H9 (cell line): ENCODE results near the gene TTYH2. TPM values are rescaled to one million over a fixed set of nuclear protein-coding genes. Genes with fewer than 3 reads are reported as not detected.

Experiments
- DNase-seq: peaks from one replicate; pipeline ENCODE4 v3.0.0-alpha.2; 2017
- H2AFZ ChIP-seq: one replicate; pipeline ENCODE4 v1.6.1; 2013; ENCODE audit warnings: mild to moderate bottlenecking, low read length, control low read depth, moderate library complexity
- H2AK5ac ChIP-seq: 2 replicates; pipeline ENCODE4 v1.6.1; 2013; ENCODE audit warnings: low read length, control low read depth, mixed read lengths; ENCODE audit not compliant: insufficient read length
- H2BK120ac ChIP-seq: one replicate; pipeline ENCODE4 v1.6.1; 2013; ENCODE audit warnings: low read depth, mild to moderate bottlenecking, low read length, control low read depth, inconsistent platforms; ENCODE audit not compliant: poor library complexity, severe bottlenecking
- H2BK12ac ChIP-seq: 2 replicates; pipeline ENCODE4 v1.6.1; 2013; ENCODE audit warnings: low read length, control low read depth, mixed read lengths, low read depth; ENCODE audit not compliant: insufficient read length
- H2BK15ac ChIP-seq: 2 replicates; pipeline ENCODE4 v1.6.1; 2013; ENCODE audit warnings: low read depth, low read length, control low read depth
- H2BK20ac ChIP-seq: one replicate; pipeline ENCODE4 v1.6.1; 2013; ENCODE audit warnings: low read depth, mild to moderate bottlenecking, low read length, control low read depth, inconsistent platforms; ENCODE audit not compliant: poor library complexity, severe bottlenecking
- H2BK5ac ChIP-seq: 2 replicates; pipeline ENCODE4 v1.6.1; 2013; ENCODE audit warnings: low read length, control low read depth, mixed read lengths; ENCODE audit not compliant: insufficient read length
- H3K14ac ChIP-seq: 2 replicates; pipeline ENCODE4 v1.6.1; 2013; ENCODE audit warnings: low read length, control low read depth; ENCODE audit not compliant: insufficient read depth
- H3K18ac ChIP-seq: 2 replicates; pipeline ENCODE4 v1.6.1; 2013; ENCODE audit warnings: low read depth, mild to moderate bottlenecking, mixed read lengths, low read length, control low read depth; ENCODE audit not compliant: insufficient read length
- H3K23ac ChIP-seq: 2 replicates; pipeline ENCODE4 v1.6.1; 2013; ENCODE audit warnings: low read length, control low read depth, mixed read lengths, low read depth; ENCODE audit not compliant: insufficient read length
- H3K23me2 ChIP-seq: 2 replicates; pipeline ENCODE4 v1.6.1; 2013; ENCODE audit warnings: low read depth, mild to moderate bottlenecking, mixed read lengths, low read length, control low read depth; ENCODE audit not compliant: insufficient read length, poor library complexity, severe bottlenecking
- H3K27ac ChIP-seq: 2 replicates; pipeline ENCODE4 v1.5.1; 2013; ENCODE audit warnings: low read length, control low read depth, mixed read lengths, low read depth; ENCODE audit not compliant: insufficient read length
- H3K27me3 ChIP-seq: 2 replicates; pipeline ENCODE4 v1.6.1; 2013; ENCODE audit warnings: low read length, control low read depth, inconsistent platforms; ENCODE audit not compliant: insufficient read depth
- H3K4ac ChIP-seq: 2 replicates; pipeline ENCODE4 v1.6.1; 2013; ENCODE audit warnings: low read depth, mild to moderate bottlenecking, control low read depth, inconsistent platforms, low read length, moderate library complexity
- H3K4me1 ChIP-seq: 2 replicates; pipeline ENCODE4 v1.6.1; 2013; ENCODE audit warnings: low read length, control low read depth, inconsistent platforms; ENCODE audit not compliant: insufficient read depth
- H3K4me2 ChIP-seq: 2 replicates; pipeline ENCODE4 v1.6.1; 2013; ENCODE audit warnings: low read length, control low read depth, mixed read lengths; ENCODE audit not compliant: insufficient read length, insufficient read depth
- H3K56ac ChIP-seq: 2 replicates; pipeline ENCODE4 v1.6.1; 2013; ENCODE audit warnings: low read depth, mild to moderate bottlenecking, mixed read lengths, low read length, control low read depth; ENCODE audit not compliant: insufficient read length
- H3K79me1 ChIP-seq: 2 replicates; pipeline ENCODE4 v1.6.1; 2013; ENCODE audit warnings: low read depth, mild to moderate bottlenecking, moderate library complexity, low read length, control low read depth, inconsistent platforms; ENCODE audit not compliant: insufficient read depth, poor library complexity, severe bottlenecking
- H3K79me2 ChIP-seq: 2 replicates; pipeline ENCODE4 v1.6.1; 2013; ENCODE audit warnings: low read length, control low read depth, inconsistent platforms; ENCODE audit not compliant: insufficient read depth
- H3K9ac ChIP-seq: 2 replicates; pipeline ENCODE4 v1.6.1; 2013; ENCODE audit warnings: low read length, control low read depth, mixed read lengths; ENCODE audit not compliant: insufficient read length; ENCODE audit errors: extremely low read depth
- H3K9me3 ChIP-seq: one replicate; pipeline ENCODE4 v1.6.1; 2013; ENCODE audit warnings: low read depth, low read length, inconsistent platforms; ENCODE audit not compliant: control insufficient read depth
- H3T11ph ChIP-seq: one replicate; pipeline ENCODE4 v1.6.1; 2013; ENCODE audit warnings: mild to moderate bottlenecking, low read length, control low read depth, inconsistent platforms
- H4K20me1 ChIP-seq: one replicate; pipeline ENCODE4 v1.6.1; 2013; ENCODE audit not compliant: control insufficient read depth, insufficient read length, insufficient read depth
- H4K5ac ChIP-seq: 2 replicates; pipeline ENCODE4 v1.6.1; 2013; ENCODE audit warnings: low read depth, mild to moderate bottlenecking, mixed read lengths, low read length, control low read depth; ENCODE audit not compliant: insufficient read length
- H4K8ac ChIP-seq: replicated peaks from 2 replicates; pipeline ENCODE4 v1.6.1; 2013; ENCODE audit warnings: low read length, control low read depth, mixed read lengths, low read depth; ENCODE audit not compliant: insufficient read length
- H4K91ac ChIP-seq: 2 replicates; pipeline ENCODE4 v1.6.1; 2013; ENCODE audit warnings: low read depth, mild to moderate bottlenecking, moderate library complexity, mixed read lengths, low read length, control low read depth; ENCODE audit not compliant: insufficient read length
- H3K27ac Mint-ChIP-seq, 3 experiments: 2 replicates in 2 of 3; 3 replicates in 1 of 3; pipeline ENCODE4 v1.8.0; 2020 to 2021; ENCODE audit warnings: mixed read lengths in 3 of 3, mild to moderate bottlenecking in 1 of 3, moderate library complexity in 1 of 3
- H3K27me3 Mint-ChIP-seq: 2 replicates; pipeline ENCODE4 v1.8.0; 2021; ENCODE audit warnings: low read depth, mild to moderate bottlenecking, moderate library complexity, mixed read lengths
- H3K36me3 Mint-ChIP-seq, 3 experiments: 2 replicates in 2 of 3; 3 replicates in 1 of 3; pipeline ENCODE4 v1.8.0; 2020 to 2021; ENCODE audit warnings: low read depth in 3 of 3, mixed read lengths in 3 of 3; ENCODE audit not compliant: insufficient read depth in 1 of 3
- H3K4me1 Mint-ChIP-seq, 2 experiments: 2 replicates each; pipeline ENCODE4 v1.8.0; 2020; ENCODE audit warnings: mixed read lengths in 2 of 2
- H3K4me3 Mint-ChIP-seq, 2 experiments: 2 replicates in 1 of 2; 3 replicates in 1 of 2; pipeline ENCODE4 v1.8.0; 2020 to 2021; ENCODE audit warnings: mild to moderate bottlenecking in 2 of 2, mixed read lengths in 2 of 2, moderate library complexity in 1 of 2
- H3K9me3 Mint-ChIP-seq, 2 experiments: 2 replicates in 1 of 2; 3 replicates in 1 of 2; pipeline ENCODE4 v1.8.0; 2020; ENCODE audit warnings: mild to moderate bottlenecking in 2 of 2, mixed read lengths in 2 of 2, moderate library complexity in 1 of 2
- CTCF ChIP-seq: fragments of 200-600 bp; sonication (generic); conservative IDR thresholded peaks from 3 replicates; pipeline ENCODE4 v1.8.0; 2021; ENCODE audit warnings: antibody characterized with exemption, mild to moderate bottlenecking
- WGBS: extraction: QIAGEN DNeasy Blood & Tissue Kit; methylation state at CpG from one replicate; pipeline ENCODE4 v1.1.7; 2013; ENCODE audit warnings: missing lambda C conversion rate, low lambda C conversion rate, mixed read lengths; ENCODE audit not compliant: insufficient read length; ENCODE audit errors: extremely low coverage; 5-methylcytosine and 5-hydroxymethylcytosine counted together
- total RNA-seq: library from RNA; stranded (reverse); gene quantifications from 2 replicates; pipeline ENCODE4 v1.2.1, GENCODE V29; 2021

Gene TTYH2
- total RNA-seq, 1 experiment from 2014 or later, result 1.6 TPM

- no peak overlapping the region for H3K27ac ChIP-seq
- peaks cover 6% of the 10 kb centered on the region; the same call in 1 of the 2 replicates for H3K79me2 ChIP-seq
- H3K27me3 ChIP-seq, result peaks cover 3% of the 10 kb centered on the region; the same call in 1 of the 2 replicates
- H2BK15ac ChIP-seq, result no peak overlapping the region
- peaks cover 2% of the 10 kb centered on the region for H4K20me1 ChIP-seq
- H3K9ac ChIP-seq, result no peak overlapping the region
- H4K5ac ChIP-seq, result no peak overlapping the region
- no peak overlapping the region for H2AK5ac ChIP-seq
- H3K4ac ChIP-seq, result no peak overlapping the region
- peak; percentile 98 for TF ChIP-seq CTCF
- H3K9me3 Mint-ChIP-seq, result no peaks in the 10 kb centered on the region
- H2BK12ac ChIP-seq, result no peak overlapping the region
- H4K8ac ChIP-seq, result no peak overlapping the region
- H3K4me3 Mint-ChIP-seq, result peak overlapping the region; percentile 15 to 48; a peak in 4 of 5 replicates
- H3K36me3 Mint-ChIP-seq, result peaks cover 27 to 53% (median 49%) of the 10 kb centered on the region in 3 experiments
- H3K14ac ChIP-seq, result peak overlapping the region; percentile 2; the same call in 1 of the 2 replicates
- no peak overlapping the region for H2BK5ac ChIP-seq
- peak overlapping the region; percentile 32 to 94 (median 89); a peak in 6 of 7 replicates for H3K27ac Mint-ChIP-seq
- no peak overlapping the region for H2AFZ ChIP-seq
- no peak overlapping the region for H3T11ph ChIP-seq
- H3K4me2 ChIP-seq, result peak overlapping the region; percentile 88
- H3K23ac ChIP-seq, result no peak overlapping the region
- no peaks in the 10 kb centered on the region for H3K9me3 ChIP-seq
- H4K91ac ChIP-seq, result no peak overlapping the region
- no peak overlapping the region for H3K56ac ChIP-seq
- no peak overlapping the region for H3K18ac ChIP-seq
- H3K79me1 ChIP-seq, result peaks cover 2% of the 10 kb centered on the region
- peaks cover 41% of the 10 kb centered on the region for H3K27me3 Mint-ChIP-seq
- peak; percentile 85 for DNase-seq
- H2BK20ac ChIP-seq, result no peak overlapping the region
- no peak overlapping the region for H2BK120ac ChIP-seq
- peaks cover 57 to 75% of the 10 kb centered on the region in 2 experiments for H3K4me1 Mint-ChIP-seq
- H3K23me2 ChIP-seq, result peaks cover 19% of the 10 kb centered on the region
- no CpG with 5 or more reads among the region's 18 CpGs for WGBS
- peaks cover 8% of the 10 kb centered on the region; the same call in 1 of the 2 replicates for H3K4me1 ChIP-seq
Observed at GRCh38 chr17:74210191-74211140, 2.9 kb upstream of the TTYH2 start.
